HEK293T (cell line): ENCODE measurements around the gene TPSD1.

Experiments used
- ARNT ChIP-seq: fragments of 450-650 bp; IDR thresholded peaks from 2 replicates; pipeline ENCODE4 v1.6.1; 2017; ENCODE audit warnings: mild to moderate bottlenecking
- BHLHE40 ChIP-seq: fragments of 450-650 bp; IDR thresholded peaks from 2 replicates; pipeline ENCODE4 v1.6.1; 2016; ENCODE audit warnings: mild to moderate bottlenecking, moderate library complexity, borderline replicate concordance
- CTBP1 ChIP-seq: fragments of 450-650 bp; IDR thresholded peaks from 2 replicates; pipeline ENCODE4 v1.6.1; 2016; ENCODE audit warnings: borderline replicate concordance
- ELF4 ChIP-seq: fragments of 450-650 bp; IDR thresholded peaks from 2 replicates; pipeline ENCODE4 v1.6.1; 2017; ENCODE audit warnings: antibody characterized with exemption
- FOXA1 ChIP-seq: fragments of 450-650 bp; IDR thresholded peaks from 2 replicates; pipeline ENCODE4 v1.6.1; 2016; ENCODE audit warnings: mild to moderate bottlenecking
- FOXK2 ChIP-seq: fragments of 450-650 bp; IDR thresholded peaks from 2 replicates; pipeline ENCODE4 v1.6.1; 2016; ENCODE audit warnings: mild to moderate bottlenecking
- HDGF ChIP-seq: fragments of 450-650 bp; IDR thresholded peaks from 2 replicates; pipeline ENCODE4 v1.6.1; 2017; ENCODE audit warnings: antibody characterized with exemption, borderline replicate concordance
- L3MBTL2 ChIP-seq: fragments of 450-650 bp; conservative IDR thresholded peaks from 2 replicates; pipeline ENCODE4 v1.6.1; 2016; ENCODE audit warnings: mild to moderate bottlenecking
- SP1 ChIP-seq: fragments of 450-650 bp; IDR thresholded peaks from 2 replicates; pipeline ENCODE4 v1.6.1; 2017
- ZNF384 ChIP-seq: fragments of 450-650 bp; IDR thresholded peaks from 2 replicates; pipeline ENCODE4 v1.6.1; 2016
- TF ChIP-seq, protein P1 (sequence below): fragments of 450-650 bp; IDR thresholded peaks from 2 replicates; pipeline ENCODE4 v1.6.1; 2016

DNA sequence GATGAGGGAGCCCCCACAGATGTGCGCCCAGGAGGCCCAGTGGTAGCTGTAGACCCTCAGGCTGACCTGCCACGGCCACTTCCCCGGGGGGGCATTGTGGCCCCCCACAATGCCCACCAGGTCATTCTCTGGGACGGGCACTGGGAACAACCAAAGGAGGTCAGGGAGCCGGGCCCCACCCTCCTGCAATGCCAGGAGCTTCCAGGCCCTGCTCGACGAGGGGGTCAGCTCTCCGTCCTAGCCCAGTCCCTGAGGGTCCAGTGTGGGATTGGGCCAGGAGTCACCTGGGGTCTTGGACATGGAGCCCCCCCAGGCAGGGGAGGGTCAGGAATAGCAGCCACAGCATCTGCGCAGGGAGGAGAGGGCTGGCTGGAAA, 7.0 kb downstream of the TPSD1 start:
- TF ChIP-seq ZNF384 = no peak
- no peak for TF ChIP-seq SP1
- TF ChIP-seq FOXK2 = no peak
- no peak for TF ChIP-seq BHLHE40
- TF ChIP-seq CTBP1 = no peak
- TF ChIP-seq FOXA1 = no peak
- no peak for TF ChIP-seq ARNT
- TF ChIP-seq, protein P1, sequence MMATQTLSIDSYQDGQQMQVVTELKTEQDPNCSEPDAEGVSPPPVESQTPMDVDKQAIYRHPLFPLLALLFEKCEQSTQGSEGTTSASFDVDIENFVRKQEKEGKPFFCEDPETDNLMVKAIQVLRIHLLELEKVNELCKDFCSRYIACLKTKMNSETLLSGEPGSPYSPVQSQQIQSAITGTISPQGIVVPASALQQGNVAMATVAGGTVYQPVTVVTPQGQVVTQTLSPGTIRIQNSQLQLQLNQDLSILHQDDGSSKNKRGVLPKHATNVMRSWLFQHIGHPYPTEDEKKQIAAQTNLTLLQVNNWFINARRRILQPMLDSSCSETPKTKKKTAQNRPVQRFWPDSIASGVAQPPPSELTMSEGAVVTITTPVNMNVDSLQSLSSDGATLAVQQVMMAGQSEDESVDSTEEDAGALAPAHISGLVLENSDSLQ = no peak
- no peak for TF ChIP-seq L3MBTL2
- no peak for TF ChIP-seq HDGF
- TF ChIP-seq ELF4 = no peak
